ENCODE results near the gene CHIC2.
"Not testable (repeated sequence)": the region's sequence is repeated elsewhere in the genome, so short reads cannot be mapped to it uniquely, and the experiment has no call there.

CHIC2 gene

DNA sequence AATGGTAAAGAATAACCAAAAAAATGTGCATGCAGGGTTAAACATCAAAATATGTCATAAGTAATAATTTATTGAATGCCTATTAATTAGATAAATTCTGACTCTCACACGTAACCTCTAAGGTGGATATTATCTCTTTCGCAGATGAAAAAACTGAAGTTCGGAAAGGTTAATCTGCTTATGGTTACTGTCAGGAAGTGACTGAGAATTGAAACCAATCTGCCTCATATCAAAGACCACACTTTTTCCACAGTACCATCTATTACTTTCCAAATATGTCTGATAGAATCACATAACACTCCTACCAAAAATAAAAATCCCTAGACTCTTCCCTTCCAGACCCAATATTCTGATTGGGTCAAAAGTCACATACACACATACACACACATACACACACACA, 6.2 kb downstream of the CHIC2 start:
- no peak for DNase-seq

DNA sequence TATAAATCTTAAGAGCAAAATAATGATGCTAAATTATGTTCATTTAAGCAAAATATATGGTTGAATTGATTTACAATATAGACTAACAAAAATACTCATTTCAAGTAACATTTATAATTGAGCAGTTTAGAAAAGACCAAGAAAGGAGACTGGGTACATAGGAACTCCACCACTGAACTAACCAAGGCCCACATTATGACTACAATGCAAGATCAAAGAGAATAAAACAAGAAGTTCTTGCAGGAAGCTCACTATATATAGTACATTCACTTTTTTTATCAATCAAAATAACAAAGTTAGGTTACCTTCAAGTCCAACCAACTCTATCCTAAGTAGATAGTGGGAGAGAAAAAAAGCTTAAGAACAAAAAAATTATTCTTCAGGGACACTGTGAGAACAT, 8.0 kb downstream of the CHIC2 start:
- no peak for DNase-seq

DNA sequence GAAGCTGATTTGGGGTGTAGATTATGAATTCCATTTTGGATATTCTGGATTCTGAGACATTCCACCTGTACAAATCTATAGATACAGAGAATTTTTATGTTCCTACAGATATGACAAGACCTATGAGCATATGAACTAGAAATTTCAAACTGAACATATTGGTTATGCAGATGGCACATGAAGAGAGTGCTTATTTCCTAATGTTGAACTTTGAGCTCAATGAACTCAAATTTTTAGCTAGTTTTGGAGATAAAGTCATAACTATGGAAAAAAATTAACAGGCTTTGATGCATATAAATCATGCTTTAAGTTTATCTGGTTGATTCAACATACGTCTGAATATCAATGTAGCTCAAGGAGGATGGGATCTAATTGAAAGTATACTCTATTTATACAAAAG, 8.9 kb downstream of the CHIC2 start:
- no peak for DNase-seq

DNA sequence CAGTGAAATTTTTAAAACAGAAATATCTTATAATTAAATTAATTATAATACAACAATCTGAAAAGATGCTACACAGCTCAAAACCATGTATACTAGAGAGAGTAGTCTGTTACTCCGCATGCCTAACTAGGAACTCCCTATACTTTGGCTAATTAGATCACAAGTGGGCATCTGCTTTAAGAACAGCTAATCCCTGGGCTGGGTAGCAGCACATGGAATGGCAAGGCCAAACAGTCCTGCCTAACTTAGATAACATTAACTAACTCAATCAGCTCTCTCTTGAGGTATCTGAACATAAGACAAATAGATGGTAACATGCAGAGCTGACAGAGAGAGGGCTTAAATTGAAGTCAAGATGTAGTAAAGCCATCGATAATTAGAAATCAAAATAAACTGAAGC, 9.9 kb downstream of the CHIC2 start:
- DNase-seq: no peak

DNA sequence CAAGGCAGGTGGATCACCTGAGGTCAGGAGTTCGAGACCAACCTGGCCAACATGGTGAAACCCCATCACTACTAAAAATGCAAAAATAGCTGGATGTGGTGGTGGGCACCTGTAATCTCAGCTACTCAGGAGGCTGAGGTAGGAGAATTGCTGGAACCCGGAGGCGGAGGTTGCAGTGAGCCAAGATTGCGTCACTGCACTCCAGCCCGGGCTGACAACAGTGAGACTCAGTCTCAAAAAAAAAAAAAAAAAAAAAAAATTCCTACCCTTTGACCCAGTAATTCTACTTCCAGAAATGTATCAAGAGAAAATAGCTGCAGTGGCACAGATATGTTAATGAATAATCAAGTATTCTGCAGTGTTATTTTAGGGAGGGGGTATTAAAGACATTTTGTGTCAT, 11.1 kb downstream of the CHIC2 start:
- DNase-seq: not testable (repeated sequence)

DNA sequence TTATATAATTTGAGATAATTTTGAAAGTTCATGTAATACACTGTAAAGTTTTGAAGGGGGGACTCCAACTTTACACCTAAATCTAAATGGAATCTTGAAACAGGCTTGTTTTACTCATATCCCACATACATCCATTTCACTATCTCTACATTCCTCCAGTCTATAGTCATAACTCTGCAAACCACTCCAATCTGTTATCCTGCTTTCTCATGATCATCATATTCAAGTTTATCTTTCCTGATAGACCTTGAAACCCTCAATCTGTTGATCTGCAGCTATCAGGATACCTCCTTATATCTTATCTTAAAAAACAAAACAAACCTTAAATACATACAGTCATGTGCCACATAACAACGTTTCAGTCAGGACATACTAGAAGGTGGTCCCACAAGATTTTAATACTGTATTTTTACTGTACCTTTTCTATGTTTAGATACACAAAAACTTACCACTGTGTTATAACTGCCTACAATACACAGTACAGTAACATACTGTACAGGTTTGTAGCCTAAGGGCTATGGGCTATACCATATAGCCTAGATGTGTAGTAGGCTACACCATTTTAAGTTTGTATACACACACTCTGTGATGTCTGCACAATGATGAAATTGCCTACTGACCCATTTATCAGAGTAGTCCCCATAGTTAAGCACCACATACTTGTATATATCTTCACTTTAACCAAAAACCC, 14.0 kb downstream of the CHIC2 start:
- DNase-seq: peak; percentile 62

DNA sequence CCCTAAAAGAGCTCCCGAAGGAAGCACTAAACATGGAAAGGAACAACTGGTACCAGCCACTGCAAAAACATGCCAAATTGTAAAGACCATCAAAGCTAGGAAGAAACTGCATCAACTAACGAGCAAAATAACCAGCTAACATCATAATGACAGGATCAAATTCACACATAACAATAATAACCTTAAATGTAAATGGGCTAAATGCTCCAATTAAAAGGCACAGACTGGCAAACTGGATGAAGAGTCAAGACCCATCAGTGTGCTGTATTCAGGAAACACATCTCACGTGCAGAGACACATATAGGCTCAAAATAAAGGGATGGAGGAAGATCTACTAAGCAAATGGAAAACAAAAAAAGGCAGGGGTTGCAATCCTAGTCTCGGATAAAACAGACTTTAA, 20.8 kb downstream of the CHIC2 start:
- not testable (repeated sequence) for DNase-seq

DNA sequence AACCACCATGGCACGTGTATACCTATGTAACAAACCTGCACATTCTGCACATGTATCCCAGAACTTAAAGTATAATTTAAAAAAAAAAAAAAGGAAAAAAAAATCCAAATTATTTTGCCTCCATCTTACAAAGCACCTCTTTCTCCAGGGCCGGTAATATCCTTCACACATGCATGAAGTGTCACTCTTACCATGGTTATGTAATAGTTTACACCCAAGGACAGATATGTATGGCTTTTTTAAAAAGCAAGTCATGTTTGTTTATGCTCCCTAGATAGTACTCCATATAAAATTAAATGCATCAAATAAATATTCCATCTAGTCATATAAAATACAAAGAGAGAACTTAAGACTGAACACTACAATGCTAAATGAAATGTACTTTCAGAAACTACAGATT, 22.5 kb downstream of the CHIC2 start:
- DNase-seq: no peak

DNA sequence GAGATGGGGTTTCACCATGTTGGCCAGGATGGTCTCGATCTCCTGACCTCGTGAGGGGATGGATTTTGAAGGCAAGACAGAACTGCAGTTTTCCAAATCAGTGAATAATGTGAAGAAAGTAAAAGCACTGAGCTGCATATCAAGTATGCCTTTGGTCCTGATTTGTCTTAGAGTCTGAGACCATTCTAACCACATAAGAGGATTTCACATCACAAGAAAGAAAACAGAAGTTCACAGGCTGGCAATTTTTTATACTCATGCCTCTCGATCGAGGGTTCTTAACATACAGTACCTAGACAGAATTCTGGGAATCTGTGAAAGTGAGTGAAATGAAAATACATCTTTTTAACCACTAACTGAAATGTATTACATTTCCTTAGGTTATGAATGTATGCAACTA, 23.3 kb downstream of the CHIC2 start:
- DNase-seq: no peak

DNA sequence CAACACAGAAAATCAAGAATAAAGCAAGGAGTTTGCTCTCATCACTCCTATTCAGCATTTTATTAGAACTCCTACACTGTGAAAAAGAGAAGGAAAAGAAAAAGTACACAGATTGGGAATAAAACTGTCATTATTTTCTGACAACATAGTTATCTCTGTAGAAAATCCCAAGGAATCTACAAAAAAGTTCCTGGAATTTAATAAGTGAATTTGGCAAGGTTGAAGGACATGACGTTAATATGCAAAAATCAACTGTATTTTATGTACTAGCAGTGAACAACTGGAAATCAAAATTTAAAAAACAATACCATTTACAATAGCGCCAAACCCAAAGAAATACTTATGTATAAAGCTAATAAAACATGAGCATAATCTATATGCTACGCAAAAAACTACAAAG, 26.3 kb downstream of the CHIC2 start:
- DNase-seq: no peak

DNA sequence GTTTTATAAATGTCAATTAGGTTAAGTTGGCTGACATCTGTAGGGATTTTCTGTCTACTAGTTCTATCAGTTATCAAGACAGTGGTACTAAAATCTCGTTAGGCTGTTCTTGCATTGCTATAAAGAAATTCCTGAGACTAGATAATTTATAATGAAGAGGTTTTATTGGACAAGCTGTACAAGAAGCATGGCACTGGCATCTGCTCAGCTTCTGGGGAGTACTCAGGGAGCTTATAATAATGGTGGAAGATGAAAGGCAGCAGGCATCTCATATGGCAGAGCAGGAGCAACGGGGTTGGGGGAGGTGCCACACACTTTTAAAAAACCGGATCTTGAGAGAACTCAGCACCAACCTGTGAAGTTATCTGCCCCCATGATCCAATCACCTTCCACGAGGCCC, 28.2 kb downstream of the CHIC2 start:
- no peak for DNase-seq

DNA sequence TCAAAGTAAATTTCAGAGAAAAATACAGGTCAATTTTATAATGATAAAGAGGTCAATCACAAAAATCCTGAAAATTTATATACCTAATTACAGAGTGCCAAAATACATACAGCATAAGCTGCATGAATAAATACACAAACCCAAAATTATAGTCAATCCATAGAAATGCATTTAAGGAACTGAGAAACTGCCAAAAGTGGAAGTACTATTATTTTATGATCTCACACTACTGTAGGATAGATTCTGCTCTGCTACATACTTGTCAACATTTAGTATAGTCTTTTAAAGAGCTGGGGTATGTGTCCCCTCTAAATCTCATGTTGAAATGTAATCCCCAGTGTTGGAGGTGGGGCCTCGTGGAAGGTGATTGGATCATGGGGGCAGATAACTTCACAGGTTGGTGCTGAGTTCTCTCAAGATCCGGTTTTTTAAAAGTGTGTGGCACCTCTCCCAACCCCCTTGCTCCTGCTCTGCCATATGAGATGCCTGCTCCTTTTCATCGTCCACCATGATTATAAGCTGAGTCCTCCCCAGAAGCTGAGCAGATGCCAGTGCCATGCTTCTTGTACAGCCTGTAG, 31.8 kb downstream of the CHIC2 start:
- no peak for DNase-seq

DNA sequence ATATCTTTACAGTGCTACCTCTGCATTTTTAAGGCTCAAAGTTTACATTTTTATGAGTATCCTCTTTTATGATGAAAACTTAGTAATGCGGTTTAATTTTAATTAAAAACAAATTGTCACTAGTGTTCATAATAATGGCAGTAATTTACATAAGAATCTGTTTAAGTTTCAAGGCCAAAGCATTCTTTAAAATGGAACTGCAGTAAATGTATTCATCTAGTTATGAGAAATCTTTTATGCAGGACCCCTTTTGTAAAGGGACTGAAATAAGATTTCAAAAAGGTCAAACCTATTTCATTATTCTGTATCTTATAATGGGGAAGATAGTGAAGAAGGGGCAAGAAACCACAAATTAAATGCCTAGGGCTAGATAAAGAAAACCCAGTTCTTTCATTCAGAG, 37.1 kb downstream of the CHIC2 start:
- no peak for DNase-seq

DNA sequence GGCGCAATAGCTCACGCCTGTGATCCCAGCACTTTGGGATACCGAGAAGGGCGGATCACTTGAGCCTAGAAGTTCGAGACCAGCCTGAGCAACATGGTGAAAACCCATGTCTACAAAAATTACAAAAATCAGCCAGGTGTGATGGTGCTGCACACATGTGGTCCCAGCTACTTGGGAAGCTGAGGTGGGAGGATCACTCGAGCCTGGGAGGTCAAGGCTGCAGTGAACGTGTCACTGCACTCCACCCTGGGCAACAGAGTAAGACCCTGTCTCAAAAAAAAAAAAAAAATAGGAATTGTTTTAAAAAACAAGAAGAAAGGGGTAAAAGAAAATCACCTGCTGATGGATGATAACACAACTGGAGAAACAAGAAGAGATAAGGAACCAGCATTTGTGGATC, 38.8 kb downstream of the CHIC2 start:
- no peak for DNase-seq

DNA sequence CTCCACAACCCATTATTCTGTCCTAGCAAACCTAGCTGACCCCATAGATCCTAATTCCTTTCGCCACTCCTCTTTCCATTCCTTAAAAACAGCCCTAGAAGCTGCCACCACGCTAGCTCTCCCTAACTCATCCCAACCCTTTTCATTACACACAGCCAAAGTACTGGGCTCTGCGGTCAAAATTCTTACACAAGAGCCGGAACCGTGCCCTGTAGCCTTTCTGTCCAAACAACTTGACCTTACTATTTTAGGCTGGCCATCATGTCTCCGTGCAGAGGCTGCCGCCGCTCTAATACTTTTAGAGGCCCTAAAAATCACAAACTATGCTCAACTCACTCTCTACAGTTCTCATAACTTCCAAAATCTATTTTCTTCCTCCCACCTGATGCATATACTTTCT, 41.4 kb downstream of the CHIC2 start:
- not testable (repeated sequence) for DNase-seq

DNA sequence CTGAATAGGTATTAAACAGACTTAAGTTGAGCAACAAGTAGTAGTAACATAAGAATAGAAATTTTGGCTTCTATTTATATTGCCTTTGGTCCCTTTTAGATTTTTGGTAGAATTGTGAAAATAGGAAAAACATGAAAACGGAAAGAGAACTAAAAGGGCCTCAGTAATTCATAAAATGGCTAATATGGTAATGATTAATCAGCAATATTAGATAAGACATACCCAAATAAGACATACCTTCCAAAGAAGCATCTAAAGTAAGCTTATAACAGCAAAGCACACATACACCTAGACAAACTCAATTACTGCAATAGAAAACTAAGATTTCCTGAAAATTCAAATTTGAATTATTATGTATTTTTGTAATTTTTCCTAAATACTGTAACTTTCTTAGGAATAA, 46.4 kb downstream of the CHIC2 start:
- DNase-seq: no peak

DNA sequence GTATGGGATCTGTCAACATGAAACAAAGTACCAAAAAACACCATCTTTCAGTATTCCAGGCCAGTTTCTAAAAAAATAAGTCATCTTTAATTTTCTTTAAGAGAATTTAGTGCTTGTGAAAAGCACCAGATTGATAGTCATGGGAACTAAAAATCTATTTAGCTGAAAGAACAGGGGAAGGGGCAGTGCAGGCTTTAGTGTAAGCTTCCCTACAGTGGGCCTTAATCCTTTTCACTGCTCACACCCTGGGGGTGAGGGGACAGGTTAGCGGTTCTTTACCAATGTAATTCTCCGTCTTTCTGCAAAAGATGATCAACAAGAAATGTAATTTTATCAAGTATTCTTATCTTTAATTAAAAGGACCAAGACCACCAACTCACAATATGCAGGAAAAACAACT, 47.1 kb downstream of the CHIC2 start:
- DNase-seq: no peak

DNA sequence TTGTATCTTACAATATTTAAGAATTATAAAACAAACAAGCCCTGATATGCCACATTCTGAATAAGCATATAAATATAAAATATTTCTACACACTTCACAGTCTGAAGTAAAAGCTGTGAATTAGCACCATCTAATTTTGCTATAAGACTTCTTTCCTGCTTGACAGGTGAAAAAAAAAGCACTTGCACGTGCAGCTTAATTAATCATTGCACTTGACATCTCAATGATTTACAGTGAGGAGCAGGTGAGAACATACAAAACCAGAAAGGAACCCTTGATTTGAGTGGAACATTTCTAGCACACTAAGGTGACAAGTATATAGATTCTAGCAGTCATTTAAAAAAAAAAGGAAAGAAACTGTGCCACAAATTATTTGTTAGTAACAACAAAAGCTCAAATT, 47.9 kb downstream of the CHIC2 start:
- DNase-seq: no peak

DNA sequence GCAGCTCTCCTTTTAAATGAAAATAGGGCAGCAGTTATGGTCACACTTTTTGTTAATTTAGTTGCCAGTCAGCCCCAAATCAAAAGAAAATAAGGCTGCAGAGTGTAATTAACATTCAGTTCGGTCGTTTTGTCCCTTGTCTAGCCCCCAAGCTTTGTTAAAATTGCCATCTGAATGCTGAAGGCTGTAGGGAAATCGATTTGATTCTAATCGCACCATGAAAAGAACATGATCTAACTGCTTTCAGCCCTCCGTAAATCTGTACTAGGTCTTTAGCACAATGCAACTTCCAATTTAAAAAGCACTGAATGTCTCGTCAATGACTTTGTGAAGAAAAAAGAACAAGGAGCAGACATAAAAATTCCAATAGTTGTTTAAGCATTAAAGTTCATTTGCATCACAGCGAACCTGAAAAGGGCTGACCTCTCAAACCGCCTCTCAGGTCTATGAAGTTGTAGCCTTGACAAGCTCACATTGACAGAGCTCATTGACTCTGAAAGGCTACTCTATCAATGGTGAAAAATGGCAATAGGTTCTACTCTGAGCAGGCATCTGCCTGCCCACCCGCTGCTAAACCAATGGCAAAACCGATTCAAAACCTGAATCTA, 48.9 kb downstream of the CHIC2 start:
- no peak for DNase-seq

DNA sequence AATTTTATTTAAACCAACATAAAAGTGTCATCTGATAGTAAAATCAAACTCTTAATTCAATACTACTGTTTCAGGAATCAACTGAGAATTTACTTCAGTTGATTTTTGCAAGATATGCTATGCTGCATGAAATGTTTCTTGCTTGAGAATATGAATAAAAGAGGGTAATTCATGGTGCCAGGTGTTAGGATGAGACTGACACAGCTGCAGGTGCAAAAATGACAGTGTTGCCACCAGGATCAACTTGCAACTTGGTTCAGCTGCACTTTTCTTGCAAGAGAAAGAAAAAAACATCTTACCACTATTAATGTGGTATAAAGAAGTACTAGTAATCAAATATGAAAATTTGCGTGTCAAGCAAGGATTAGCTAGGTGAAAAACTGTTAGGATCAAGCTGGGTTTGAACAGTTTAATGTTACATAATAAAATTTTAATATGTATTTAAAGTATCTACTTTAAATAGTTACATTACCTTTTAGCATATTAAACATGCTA, 49.7 kb downstream of the CHIC2 start:
- no peak for DNase-seq

DNA sequence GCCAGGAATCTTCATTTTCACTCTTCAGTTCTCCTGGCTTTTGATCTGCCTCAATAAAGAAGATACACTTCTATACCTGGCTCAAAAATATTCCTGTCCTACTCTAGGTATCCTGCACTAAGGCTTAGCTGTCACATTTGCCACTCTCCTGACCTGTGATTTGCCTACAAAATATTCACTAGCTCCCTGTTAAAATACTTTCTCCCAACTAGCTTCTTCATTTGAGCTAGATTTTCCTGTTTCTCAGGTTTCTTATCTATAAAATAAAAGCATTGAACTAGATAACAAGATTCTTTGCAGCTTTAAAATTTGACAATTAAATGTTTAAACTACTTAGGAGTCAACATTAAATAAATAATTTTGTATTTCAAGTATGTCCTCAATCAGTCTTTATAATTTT, 53.2 kb downstream of the CHIC2 start:
- no peak for DNase-seq

DNA sequence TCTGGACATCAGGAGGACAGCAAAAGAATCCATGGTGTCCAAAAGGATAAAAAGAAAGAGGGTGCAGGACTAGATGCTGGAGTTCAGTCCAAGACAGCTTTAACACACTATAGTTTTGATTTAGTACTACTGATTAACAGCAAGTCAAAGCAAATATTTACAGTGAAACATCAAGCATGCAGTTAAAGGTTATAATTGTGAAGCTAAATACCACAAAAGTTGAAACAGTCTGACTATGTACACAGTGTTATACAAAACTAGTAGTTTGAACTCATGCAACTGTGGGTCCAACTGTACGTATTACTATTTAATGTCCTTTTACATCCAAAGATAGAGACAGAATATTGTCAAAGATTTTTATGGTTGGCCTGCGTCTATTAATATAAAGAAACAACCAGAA, 57.6 kb downstream of the CHIC2 start:
- DNase-seq: no peak

DNA sequence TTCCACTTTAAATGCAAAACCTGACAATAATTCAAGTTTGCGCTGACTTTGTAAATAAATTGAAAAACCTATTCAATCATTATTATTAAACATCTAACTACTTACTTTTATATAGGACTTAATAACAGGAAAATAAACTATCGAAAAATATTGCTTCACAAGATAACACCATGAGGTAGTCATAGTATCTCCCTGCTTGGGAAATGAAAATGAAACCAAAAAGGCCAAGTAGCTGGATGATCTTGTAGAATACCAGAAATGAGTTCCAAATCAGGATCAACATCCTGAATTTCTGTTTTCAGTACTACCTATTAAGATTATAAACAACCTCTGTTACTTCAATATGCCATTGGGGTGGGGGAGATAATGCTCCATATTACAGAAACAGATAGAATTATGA, 58.9 kb downstream of the CHIC2 start:
- DNase-seq: peak; percentile 16

DNA sequence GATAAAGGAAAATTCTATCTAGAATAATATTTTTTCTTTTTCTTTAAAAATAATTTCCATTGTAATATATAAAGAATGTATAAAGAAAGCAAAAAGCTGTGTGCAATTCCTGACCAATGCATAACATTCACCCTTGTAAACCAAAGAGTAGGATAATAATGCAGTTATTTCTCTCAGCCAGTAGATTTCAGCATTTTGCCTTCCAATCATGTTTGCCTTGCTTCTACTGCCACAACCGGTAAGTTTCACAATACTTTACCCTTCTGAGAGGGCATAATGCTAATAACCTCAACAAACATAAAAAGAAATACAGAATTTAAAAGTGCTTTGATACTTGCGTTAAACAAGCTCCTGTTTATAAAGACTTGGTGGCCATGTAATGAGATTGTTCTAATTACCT, 59.9 kb downstream of the CHIC2 start:
- DNase-seq: no peak
